HK-2 (cell line): ENCODE results near the gene HK3.

Experiments used
- DNase-seq: peaks from one replicate; pipeline ENCODE4 v3.0.0-alpha.2; 2018; ENCODE audit not compliant: unreplicated experiment

HK3 gene

GRCh38 chr5:176850371-176851245, 48.5 kb downstream of the HK3 start:
- no peak for DNase-seq

GRCh38 chr5:176849611-176850227, 49.4 kb downstream of the HK3 start:
- no peak for DNase-seq

DNA sequence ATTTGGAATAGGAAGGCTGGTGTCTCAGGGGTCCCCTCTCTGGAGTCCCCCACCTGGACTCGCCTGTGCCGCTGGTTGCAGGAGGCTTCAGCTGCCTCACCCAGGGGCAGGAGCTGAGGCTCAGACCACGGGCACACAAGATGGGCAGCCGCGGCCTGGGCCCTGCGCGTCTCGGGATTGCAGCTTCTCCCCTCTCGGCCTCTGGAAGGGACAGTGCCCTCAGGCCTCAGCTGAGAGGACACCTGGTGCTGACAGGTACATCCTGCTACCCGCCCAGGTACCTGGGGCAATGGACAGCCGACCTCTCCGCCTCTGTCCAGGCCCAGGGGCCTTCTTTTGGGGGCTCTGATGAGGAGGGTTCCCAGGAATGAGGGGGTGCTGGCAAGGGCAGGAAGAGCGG, 50.5 kb downstream of the HK3 start:
- no peak for DNase-seq

GRCh38 chr5:176847726-176848290, 51.3 kb downstream of the HK3 start:
- no peak for DNase-seq

GRCh38 chr5:176847148-176847547, 52.0 kb downstream of the HK3 start:
- no peak for DNase-seq

- no peak for DNase-seq
Observed at GRCh38 chr5:176846335-176847140, 52.6 kb downstream of the HK3 start.

GRCh38 chr5:176845392-176845713, 53.8 kb downstream of the HK3 start:
- no peak for DNase-seq

- DNase-seq = peak; percentile 66
Observed at GRCh38 chr5:176844706-176845391, 54.3 kb downstream of the HK3 start.

DNA sequence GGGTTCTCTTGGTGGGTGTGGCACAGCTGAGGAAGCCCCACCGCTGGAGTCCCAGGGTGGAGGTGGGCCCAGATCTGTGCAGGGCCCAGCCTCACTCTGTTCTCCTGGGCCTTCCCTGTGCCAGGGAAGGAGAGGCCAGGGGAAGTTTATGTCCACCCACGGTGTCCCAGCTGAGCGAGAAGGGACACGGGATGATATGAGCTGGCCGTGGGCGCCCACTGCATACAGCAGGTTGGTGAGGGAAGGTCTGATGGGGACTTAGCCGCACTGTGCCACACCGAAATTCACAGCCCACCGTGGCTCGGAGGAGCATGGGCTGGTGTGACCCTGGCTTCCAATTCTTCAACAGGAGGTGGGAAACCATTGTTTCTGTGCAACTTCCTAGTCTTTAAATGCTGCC, 54.9 kb downstream of the HK3 start:
- DNase-seq = no peak

DNA sequence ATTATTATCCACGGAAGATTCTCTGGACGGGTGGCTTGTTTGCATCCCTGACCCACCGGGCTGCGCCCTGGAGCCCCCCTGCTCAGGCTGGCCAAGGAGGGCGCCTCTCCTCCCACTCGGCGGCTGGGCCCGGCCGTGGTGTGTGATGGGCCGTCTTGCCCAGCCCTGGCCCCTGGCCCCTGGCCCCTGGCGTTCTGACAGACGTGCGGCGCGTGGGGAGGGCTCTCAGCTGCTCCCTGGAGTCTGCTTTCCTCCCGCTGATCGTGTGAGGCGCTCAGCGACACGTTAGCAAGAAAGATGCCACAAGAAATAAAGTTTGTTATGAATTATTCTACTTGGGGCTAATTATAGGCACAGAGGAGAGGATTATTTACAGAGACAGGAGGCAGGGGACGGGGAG, 55.5 kb downstream of the HK3 start:
- DNase-seq = no peak

- peak; percentile 84 for DNase-seq
Observed at GRCh38 chr5:176837707-176838115, 61.4 kb downstream of the HK3 start.

- no peak for DNase-seq
Observed at GRCh38 chr5:176836811-176837706, 62.1 kb downstream of the HK3 start.

GRCh38 chr5:176835918-176836317, 63.2 kb downstream of the HK3 start:
- DNase-seq = no peak

DNA sequence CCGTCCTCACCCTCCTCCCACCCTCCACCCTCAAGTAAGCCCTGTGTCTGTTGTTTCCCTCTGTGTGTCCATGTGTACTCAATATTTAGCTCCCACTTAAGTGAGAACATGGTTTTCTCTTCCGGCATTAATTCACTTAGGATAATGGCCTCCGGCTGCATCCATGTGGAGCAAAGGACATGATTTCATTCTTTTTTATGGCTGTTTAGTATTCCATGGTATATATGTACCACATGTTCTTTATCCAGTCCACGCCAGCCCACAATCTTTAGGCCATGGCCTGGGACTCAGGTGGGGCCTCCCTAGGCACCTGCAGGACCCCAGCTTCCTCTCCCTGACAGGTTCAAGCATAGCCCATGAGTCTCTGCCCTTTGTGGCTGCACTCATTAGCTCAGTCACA, 65.9 kb downstream of the HK3 start:
- no peak for DNase-seq

DNA sequence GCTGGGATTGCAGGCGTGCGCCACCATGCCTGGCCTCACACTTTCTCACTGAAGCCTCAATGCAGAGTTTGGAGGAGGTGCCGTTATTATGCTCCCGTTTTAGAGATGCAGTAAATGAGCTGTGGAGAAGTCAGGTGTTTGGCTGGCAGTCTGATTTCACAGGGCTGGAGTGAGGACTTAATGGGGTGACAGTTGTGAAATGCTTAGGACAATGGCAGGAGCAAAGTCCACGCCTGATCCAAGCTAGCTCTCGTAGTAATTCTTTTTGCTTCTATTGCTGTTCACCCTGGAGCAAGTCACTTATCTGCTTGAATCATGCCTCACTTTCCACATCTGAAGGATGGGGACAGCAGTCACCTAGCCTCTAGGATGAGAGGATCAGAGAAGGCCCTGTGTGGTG, 67.0 kb downstream of the HK3 start:
- DNase-seq = no peak

DNA sequence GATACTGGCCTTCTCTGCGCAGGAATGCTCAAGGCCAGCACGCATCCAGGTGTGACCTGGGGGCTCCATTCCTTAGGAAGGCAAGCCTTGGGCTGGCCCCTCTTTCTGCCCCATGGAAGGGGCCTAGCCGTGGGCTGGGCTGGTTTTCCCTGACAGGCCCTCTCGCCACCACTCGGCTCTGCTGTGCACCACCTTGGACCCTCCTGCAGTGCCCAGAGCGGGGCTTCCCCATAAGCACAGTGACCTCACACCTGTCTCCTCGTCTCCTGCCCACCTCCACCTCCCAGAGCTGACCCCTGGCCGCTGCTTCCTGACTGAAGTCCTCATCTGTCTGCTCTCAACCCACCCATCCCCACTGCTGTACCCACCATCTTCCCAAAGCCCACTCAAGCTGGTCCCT, 67.7 kb downstream of the HK3 start:
- DNase-seq = no peak

- no peak for DNase-seq
Observed at GRCh38 chr5:176830995-176831423, 68.1 kb downstream of the HK3 start.
